Right cardiac atrium (tissue), 5 donors: ENCODE measurements around the gene GLI3. TPM values are rescaled to one million over a fixed set of nuclear protein-coding genes. Genes with fewer than 3 reads are reported as not detected.

Experiments
- ATAC-seq, 2 donors: fragments of 200-7000 bp; cut with Tn5 transposase; one replicate each; pipeline versions ENCODE4 v1.8.0 to v1.9.1; 2020; ENCODE audit warnings: moderate library complexity in 2 of 2, mild to moderate bottlenecking in 1 of 2
- DNase-seq, 3 donors: peaks; one replicate each; pipeline ENCODE4 v3.0.0-alpha.2; 2020
- H3K27ac ChIP-seq: one replicate; pipeline ENCODE4 v1.5.1; 2013; ENCODE audit warnings: mild to moderate bottlenecking, low read length, control low read depth, moderate library complexity
- H3K27me3 ChIP-seq: one replicate; pipeline ENCODE4 v1.6.1; 2013; ENCODE audit not compliant: control insufficient read depth, insufficient read depth
- H3K4me1 ChIP-seq: one replicate; pipeline ENCODE4 v1.6.1; 2013; ENCODE audit warnings: low read length; ENCODE audit not compliant: control insufficient read depth, insufficient read depth
- H3K4me3 ChIP-seq: one replicate; pipeline ENCODE4 v1.5.1; 2013; ENCODE audit warnings: low read length, control low read depth
- H3K9me3 ChIP-seq: one replicate; pipeline ENCODE4 v1.6.1; 2013; ENCODE audit warnings: low read length; ENCODE audit not compliant: control insufficient read depth
- WGBS: extraction: QIAGEN DNeasy Blood & Tissue Kit; methylation state at CpG from one replicate; pipeline ENCODE4 v1.1.7; 2013; 5-methylcytosine and 5-hydroxymethylcytosine counted together
- intact Hi-C, 4 donors: fragments of 100-400 bp; cut with DNase I; formaldehyde crosslinking; loops; one replicate each; pipeline versions ENCODE4 v1.11.0 to v1.14.0; 2022 to 2023
- polyA plus RNA-seq: library from polyadenylated mRNA; stranded (reverse); fragments of 200-250 nt; gene quantifications from one replicate; pipeline ENCODE4 v1.2.3, GENCODE V29; 2013
- total RNA-seq, 4 donors: library from RNA; stranded (reverse); fragmentation: NEBNext Ultra II Directional; extraction: Animal tissue kit (Norgen Biotek cat#: 25700); gene quantifications; one replicate each; pipeline ENCODE4 v1.2.1, GENCODE V29; 2021
- donor health status: healthy with polysubstance abuse.
- donor health status: DM: no; HTN: yes; CAD: no.
- donor health status: DM: no; HTN: no; CAD: no.
- donor health status: DM: no; HTN: yes; CAD: no; lungs with severe emphysema.
- donor health status: DM: yes; HTN: yes; CAD: no.

Gene GLI3
- total and polyA plus RNA-seq, 5 donors = 0.50 to 3.5 (median 2.5) TPM

DNA sequence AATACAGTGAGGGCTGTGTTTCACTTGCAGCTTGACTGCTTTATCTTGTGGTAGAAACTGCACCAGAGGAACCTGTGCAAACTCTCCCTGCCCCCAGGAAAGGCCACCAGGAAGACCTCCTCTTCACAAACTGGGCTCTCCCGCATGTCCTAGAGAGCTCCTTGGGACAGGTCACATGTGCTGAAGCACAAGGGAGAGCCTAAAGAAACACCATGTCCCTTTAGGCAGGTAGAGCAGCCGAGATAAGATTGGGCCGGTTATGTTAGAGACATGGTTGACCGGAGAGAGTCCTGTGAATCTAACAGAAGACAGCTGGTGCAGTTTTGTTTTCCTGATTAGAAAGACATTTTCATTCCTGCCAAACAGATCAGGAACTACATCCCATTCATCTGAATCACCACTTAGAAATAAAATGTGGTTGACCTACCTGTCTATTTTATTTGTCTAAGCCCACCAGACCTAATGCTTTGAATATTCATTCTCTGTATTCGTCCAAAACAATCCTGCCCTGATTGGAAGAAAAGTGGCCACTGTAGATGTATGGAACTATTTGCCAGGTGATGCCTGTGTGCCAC, 224.1 kb downstream of the GLI3 start:
- no peak overlapping the region for H3K4me3 ChIP-seq
- WGBS = 83% methylated on average over 5 of the region's 5 CpGs
- ATAC-seq (no peak), DNase-seq (no peak)
- H3K4me1 ChIP-seq = no peaks in the 10 kb centered on the region
- intact Hi-C loops = no loop called here
- H3K27ac ChIP-seq = no peak overlapping the region
- H3K9me3 ChIP-seq = no peaks in the 10 kb centered on the region
- no peaks in the 10 kb centered on the region for H3K27me3 ChIP-seq

DNA sequence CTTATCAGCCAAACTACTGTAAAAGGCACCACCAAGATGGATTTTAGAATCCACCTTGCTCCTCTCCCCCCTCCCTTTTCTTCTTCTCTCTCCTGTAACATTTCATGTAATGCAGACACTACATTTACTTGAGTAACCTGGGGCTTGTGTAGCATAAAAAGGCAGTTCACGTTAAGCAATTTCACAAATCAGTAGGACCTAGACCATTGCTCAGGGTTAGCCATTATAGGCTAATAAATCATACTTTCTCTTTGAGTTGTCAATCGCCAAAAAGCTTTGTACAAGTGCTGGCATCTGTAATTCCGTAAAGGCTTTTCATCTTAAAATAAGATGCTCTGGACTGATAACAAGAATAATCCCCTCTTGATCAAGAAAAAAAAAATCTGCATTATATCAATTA, 224.7 kb downstream of the GLI3 start:
- DNase-seq = no peak
- Histone ChIP-seq H3K27me3 (no peaks in the 10 kb centered on the region), H3K4me1 (no peaks in the 10 kb centered on the region), H3K27ac (no peak overlapping the region), H3K9me3 (no peaks in the 10 kb centered on the region), H3K4me3 (no peak overlapping the region)
- no peak for ATAC-seq
- WGBS = 92% methylated on average over 3 of the region's 3 CpGs
- intact Hi-C loops = no loop called here

DNA sequence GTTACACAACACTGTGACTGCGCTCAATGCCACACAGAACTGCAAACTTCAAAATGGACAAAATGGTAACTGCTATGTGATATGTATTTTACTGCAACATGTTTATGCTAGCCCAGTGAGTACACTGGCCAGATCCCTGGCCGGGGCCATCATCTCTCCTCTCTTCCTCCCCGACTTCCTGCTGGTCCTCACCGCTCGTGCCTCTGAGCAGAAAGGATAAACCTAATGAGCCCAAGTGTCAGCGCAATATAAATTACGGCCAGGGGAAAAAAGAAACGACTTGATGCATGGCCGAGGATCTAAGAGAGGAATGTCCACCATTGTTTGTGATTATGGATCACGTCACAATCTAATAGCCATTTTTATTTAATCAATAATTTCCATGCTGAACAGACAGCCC, 225.2 kb downstream of the GLI3 start:
- WGBS = 87% methylated on average over 10 of the region's 10 CpGs
- intact Hi-C loops = no loop called here

DNA sequence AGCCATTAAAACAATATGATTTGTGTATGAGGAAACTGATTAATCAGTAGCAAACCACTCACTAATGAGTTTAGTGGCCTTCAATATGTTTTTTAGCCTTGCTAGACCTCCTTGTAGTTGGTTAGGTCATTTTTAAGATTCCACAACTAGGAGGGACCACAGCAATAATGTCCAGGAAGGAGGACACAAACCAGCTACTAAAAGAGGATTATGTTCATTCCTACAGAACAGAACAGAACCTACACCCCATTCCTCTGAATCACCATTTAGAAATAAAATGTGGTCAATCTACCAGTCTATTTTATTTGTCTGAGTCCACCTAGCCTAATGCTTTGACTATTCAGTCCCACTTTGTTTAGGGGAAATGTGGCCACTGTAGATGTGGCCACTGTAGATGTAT, 226.3 kb downstream of the GLI3 start:
- Histone ChIP-seq H3K4me1 (no peaks in the 10 kb centered on the region), H3K4me3 (no peak overlapping the region), H3K27me3 (no peaks in the 10 kb centered on the region), H3K27ac (no peak overlapping the region), H3K9me3 (no peaks in the 10 kb centered on the region)
- intact Hi-C loops = no loop called here
- ATAC-seq (no peak), DNase-seq (no peak)

More for the DNA sequence above, 225.2 kb downstream of the GLI3 start:
- no peaks in the 10 kb centered on the region for H3K27me3 ChIP-seq
- DNase-seq (no peak), ATAC-seq (no peak)
- no peak overlapping the region for H3K4me3 ChIP-seq
- H3K27ac ChIP-seq = no peak overlapping the region
- no peaks in the 10 kb centered on the region for H3K4me1 ChIP-seq
- H3K9me3 ChIP-seq = no peaks in the 10 kb centered on the region

DNA sequence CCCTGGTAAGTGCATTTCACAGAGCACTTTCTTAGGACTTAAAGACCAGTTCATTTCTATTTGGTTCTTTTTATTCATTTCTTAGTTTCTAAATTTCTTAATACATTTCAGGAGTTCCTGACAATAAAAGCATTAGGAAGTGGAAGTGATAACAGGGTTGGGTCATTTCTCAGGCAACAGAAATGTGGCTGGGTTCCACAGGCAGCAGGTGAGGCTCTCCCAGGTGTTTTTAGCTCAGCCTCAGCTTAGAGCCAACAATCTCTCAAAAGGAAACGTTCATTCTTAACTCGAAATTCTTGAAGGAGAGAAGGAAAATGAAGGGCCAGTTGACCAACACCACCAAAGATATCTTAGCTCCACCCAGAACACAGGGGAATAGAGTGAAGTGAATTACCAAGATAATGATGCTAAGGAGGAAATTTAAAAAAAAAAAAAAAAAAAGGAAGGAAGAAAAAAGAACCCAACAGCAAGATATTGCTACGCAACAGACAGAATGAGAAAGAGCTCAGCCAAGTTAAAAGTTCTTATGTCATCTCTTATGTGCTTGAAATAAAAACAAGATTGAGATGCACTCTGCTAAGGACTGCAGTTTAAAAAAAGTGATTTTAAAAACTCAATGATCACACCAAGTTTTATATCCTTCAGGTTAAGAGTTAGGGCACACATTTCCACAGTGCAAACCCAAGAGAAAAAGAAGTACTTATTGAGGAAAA, 230.1 kb downstream of the GLI3 start:
- no peaks in the 10 kb centered on the region for H3K4me1 ChIP-seq
- ATAC-seq = no peak
- DNase-seq = no peak
- H3K4me3 ChIP-seq = no peak overlapping the region
- no peaks in the 10 kb centered on the region for H3K9me3 ChIP-seq
- 35% methylated on average over 3 of the region's 3 CpGs for WGBS
- intact Hi-C loops = no loop called here
- no peaks in the 10 kb centered on the region for H3K27me3 ChIP-seq
- H3K27ac ChIP-seq = no peak overlapping the region

DNA sequence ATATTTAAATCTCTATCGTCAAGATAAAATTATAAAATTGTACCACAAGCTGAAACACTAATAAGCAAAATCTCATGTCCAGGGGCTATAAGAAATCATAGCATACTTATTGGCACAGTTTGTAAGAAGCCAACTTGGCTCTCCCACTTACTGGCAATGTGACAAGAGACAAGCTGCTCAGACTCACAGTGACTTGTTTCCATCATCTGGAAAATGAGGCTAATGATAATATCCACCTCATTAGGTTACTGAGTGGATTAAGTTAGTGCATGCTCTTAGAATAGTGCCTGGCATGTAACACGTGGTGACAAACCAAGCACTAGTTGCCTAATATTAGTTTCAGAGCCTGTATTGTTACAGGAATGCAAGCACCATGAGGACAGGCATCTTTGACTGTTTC, 234.4 kb downstream of the GLI3 start:
- no peaks in the 10 kb centered on the region for H3K27me3 ChIP-seq
- DNase-seq (no peak), ATAC-seq (no peak)
- intact Hi-C loops = no loop called here
- no peaks in the 10 kb centered on the region for H3K4me1 ChIP-seq
- H3K4me3 ChIP-seq = no peak overlapping the region
- 50% methylated on average over 2 of the region's 2 CpGs for WGBS
- H3K9me3 ChIP-seq = no peaks in the 10 kb centered on the region
- H3K27ac ChIP-seq = no peak overlapping the region

DNA sequence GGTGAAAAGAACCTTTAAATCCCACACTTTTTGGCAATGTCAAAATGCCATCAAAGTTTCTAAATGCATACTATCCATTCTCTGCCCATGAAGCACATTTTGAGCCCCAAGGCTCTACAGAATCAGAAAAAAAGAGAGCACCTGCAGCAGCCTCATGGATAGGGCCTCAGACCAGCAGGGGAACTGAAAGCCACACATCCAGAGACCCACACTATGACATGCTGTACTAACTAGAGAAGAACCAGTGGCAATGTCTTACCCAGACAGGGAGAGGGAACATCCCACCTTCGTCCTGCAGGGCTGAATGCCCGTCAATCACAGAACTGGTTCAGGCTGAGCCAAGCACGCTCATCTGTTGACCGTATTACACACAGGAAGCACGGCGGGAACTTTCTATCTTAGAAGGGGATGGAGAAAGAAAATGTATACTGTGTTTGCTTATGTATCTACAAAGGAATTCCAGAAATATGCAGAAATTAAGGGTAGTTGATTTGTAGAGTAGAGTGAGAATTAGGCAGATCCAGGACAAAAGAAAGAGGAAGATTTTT, 237.2 kb downstream of the GLI3 start:
- DNase-seq (no peak), ATAC-seq (no peak)
- Histone ChIP-seq H3K9me3 (no peaks in the 10 kb centered on the region), H3K27ac (no peak overlapping the region), H3K4me3 (no peak overlapping the region), H3K4me1 (no peaks in the 10 kb centered on the region), H3K27me3 (no peaks in the 10 kb centered on the region)
- WGBS = 95% methylated on average over 6 of the region's 6 CpGs
- intact Hi-C loops = no loop called here

DNA sequence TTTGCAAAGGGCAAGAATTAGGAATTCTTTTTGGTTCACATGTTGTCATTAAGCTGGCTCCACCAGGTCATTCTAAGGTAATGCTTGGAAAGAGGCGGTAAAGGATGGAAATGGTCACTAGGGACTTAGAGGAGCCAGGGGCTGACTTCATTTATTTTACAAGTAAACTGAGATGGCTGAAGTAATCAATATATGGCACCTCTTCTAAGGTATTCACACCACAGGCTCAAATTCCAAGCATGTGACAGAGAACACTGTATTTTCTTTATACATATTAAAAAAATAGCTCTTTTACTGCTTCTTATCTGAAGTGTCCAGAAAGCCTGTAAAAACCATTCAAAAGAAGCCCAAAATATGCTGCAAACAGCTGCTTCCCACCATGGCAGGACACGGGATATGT, 239.0 kb downstream of the GLI3 start:
- 91% methylated on average over 2 of the region's 2 CpGs for WGBS
- no peak for DNase-seq
- Histone ChIP-seq H3K4me3 (no peak overlapping the region), H3K9me3 (no peaks in the 10 kb centered on the region), H3K4me1 (no peaks in the 10 kb centered on the region), H3K27me3 (no peaks in the 10 kb centered on the region), H3K27ac (no peak overlapping the region)
- intact Hi-C loops = no loop called here
- no peak for ATAC-seq

DNA sequence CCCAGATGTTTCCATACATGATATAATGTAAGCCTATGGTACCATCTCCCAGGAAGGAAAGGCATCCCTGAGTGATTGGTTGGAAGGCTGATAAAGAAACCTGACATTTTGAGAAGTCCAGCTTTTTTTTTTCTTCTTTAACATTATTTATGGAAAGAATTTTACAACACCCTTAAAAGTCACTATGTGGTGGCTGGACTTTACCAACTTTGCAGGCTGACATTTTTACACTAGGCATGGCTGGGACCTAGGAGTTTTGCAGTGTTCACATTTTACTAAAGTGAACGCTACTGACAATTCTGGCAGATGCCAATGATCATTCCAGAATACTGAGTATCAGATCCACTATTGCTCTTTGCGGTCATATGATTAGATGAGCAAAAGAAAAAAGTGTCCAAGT, 239.9 kb downstream of the GLI3 start:
- H3K27ac ChIP-seq = no peak overlapping the region
- no peak for DNase-seq
- no peaks in the 10 kb centered on the region for H3K4me1 ChIP-seq
- WGBS = 93% methylated on average over 2 of the region's 2 CpGs
- no peak for ATAC-seq
- intact Hi-C loops = no loop called here
- no peaks in the 10 kb centered on the region for H3K27me3 ChIP-seq
- H3K9me3 ChIP-seq = no peaks in the 10 kb centered on the region
- H3K4me3 ChIP-seq = no peak overlapping the region

DNA sequence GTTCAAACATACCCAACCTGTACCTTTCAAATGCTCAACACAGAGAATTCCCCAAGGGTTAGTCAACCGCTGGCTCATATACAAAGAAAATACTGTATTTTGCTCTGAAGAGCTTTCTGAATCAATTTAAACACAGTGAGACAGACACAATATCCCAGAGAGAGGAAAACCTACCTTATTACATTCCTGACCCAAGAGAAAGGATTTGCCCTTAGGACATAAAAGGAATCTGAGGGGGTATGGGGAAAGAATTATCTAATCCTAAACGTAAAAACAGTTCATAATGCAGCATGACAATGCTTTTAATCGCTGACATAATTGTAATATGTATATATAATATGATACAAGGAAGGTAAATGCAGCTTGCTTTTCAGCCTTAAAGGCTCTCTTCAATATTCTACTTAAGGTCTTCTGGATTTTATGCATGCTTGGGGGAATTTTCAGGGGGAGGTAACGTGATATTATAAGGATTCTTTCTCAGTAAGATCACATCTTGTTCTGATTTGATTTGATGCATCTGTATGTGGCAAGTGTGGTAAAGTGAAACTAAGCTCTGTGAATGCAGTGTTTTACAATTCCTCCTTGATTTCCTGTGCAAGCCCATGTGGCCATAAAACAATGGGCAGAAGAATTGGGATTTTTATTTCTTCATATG, 240.5 kb downstream of the GLI3 start:
- Histone ChIP-seq H3K4me1 (no peaks in the 10 kb centered on the region), H3K27ac (no peak overlapping the region)
- WGBS = 59% methylated on average over 4 of the region's 4 CpGs

DNA sequence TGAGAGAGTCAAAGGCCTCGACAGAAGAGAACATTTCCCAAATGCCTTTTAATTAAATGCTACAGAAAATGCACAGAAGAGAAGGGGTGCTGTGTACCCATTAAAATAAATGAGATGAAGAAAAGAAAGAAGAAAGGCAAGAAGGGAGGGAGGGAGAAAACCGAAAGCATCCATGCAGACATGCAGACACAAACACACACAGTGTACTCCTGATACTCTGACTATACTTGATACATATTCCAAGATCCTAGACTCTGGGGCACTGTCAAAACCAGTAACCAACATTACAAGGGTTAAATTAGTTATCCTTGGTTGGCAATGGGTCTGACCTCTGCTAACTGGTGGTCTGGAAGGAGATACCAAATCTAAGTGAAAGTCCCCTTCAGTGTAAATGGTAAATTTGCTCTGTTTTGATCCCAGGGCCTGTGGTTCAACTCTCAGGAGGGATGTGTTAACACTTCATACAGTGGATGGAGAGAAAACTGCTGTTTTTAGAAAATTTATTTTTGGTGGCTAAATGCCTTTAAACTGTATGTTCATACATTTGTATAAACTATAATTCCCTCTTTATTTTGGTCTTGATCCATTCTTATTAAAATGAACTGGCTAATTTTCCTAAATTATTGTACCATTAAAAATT, 241.3 kb downstream of the GLI3 start:
- H3K27ac ChIP-seq = no peak overlapping the region
- no peaks in the 10 kb centered on the region for H3K9me3 ChIP-seq
- H3K27me3 ChIP-seq = no peaks in the 10 kb centered on the region
- H3K4me1 ChIP-seq = no peaks in the 10 kb centered on the region
- DNase-seq (no peak), ATAC-seq (no peak)
- intact Hi-C loops = no loop called here
- no peak overlapping the region for H3K4me3 ChIP-seq
- 77% methylated on average over 2 of the region's 2 CpGs for WGBS

More for the DNA sequence above, 240.5 kb downstream of the GLI3 start:
- ATAC-seq = no peak
- H3K27me3 ChIP-seq = no peaks in the 10 kb centered on the region
- H3K9me3 ChIP-seq = no peaks in the 10 kb centered on the region
- no peak for DNase-seq
- intact Hi-C loops = no loop called here
- no peak overlapping the region for H3K4me3 ChIP-seq
